GF-D8 (cell line): ENCODE data around the gene TRMT112.
"Not testable (repeated sequence)": the region's sequence is repeated elsewhere in the genome, so short reads cannot be mapped to it uniquely, and the experiment has no call there.

Experiments used
- DNase-seq: peaks from one replicate; lab custom pipeline; 2025; lab: John Stamatoyannopoulos, UW

TRMT112 gene

GRCh38 chr11:64331569-64332371 lies 14.4 kb upstream of the TRMT112 start:
- DNase-seq: peak; percentile 78

- DNase-seq: no peak
These were observed 13.5 kb upstream of the TRMT112 start for GRCh38 chr11:64330888-64331287.

GRCh38 chr11:64327993-64328392 lies 10.6 kb upstream of the TRMT112 start:
- DNase-seq: no peak

GRCh38 chr11:64327375-64327774 lies 10.0 kb upstream of the TRMT112 start:
- no peak for DNase-seq

- no peak for DNase-seq
These were observed 7.5 kb upstream of the TRMT112 start for GRCh38 chr11:64324692-64325469.

GRCh38 chr11:64323984-64324383 lies 6.6 kb upstream of the TRMT112 start:
- not testable (repeated sequence) for DNase-seq

GRCh38 chr11:64323373-64323772 lies 6.0 kb upstream of the TRMT112 start:
- DNase-seq: no peak

- no peak for DNase-seq
These were observed 5.5 kb upstream of the TRMT112 start for GRCh38 chr11:64322925-64323260.

- DNase-seq: no peak
These were observed 4.2 kb upstream of the TRMT112 start for GRCh38 chr11:64321533-64321932.

GRCh38 chr11:64321026-64321425 lies 3.7 kb upstream of the TRMT112 start:
- no peak for DNase-seq

GRCh38 chr11:64320556-64320955 lies 3.2 kb upstream of the TRMT112 start:
- DNase-seq: no peak

- DNase-seq: peak; percentile 42
These were observed 1.7 kb upstream of the TRMT112 start for GRCh38 chr11:64318766-64319761.

- DNase-seq: peak; percentile 92
These were observed 804 bp upstream of the TRMT112 start, which contains the start of gene PRDX5 for GRCh38 chr11:64317961-64318765. Gene PRDX5, plus strand, starts transcription at chr11:64318121. Its CDS starts 95 bp downstream, at chr11:64318216.

- no peak for DNase-seq
These were observed 561 bp downstream of the TRMT112 start for GRCh38 chr11:64316672-64317324.

GRCh38 chr11:64315667-64316526 lies 1.5 kb downstream of the TRMT112 start:
- not testable (repeated sequence) for DNase-seq

GRCh38 chr11:64314805-64315561 lies 2.4 kb downstream of the TRMT112 start:
- no peak for DNase-seq

- DNase-seq: no peak
These were observed 3.1 kb downstream of the TRMT112 start for GRCh38 chr11:64314146-64314804.

- no peak for DNase-seq
These were observed 3.7 kb downstream of the TRMT112 start for GRCh38 chr11:64313491-64314145.
